T-helper 2 cell treated with Interferon-gamma antibody and Interleukin-4, amounts not matched to agents 5 μg/mL and 100 μg/mL, for 36 hours (primary cell): ENCODE results near the gene GOLGA7B.

Experiments
- DNase-seq: peaks from one replicate; pipeline ENCODE4 v3.0.0; 2021; ENCODE audit warnings: low spot score
- H3K27ac Mint-ChIP-seq: one replicate; pipeline ENCODE4 v1.8.0; 2021; ENCODE audit warnings: mild to moderate bottlenecking, mixed read lengths
- H3K27me3 Mint-ChIP-seq: one replicate; pipeline ENCODE4 v1.8.0; 2021; ENCODE audit warnings: low read depth, mixed read lengths
- H3K36me3 Mint-ChIP-seq: one replicate; pipeline ENCODE4 v1.8.0; 2021; ENCODE audit warnings: low read depth, mixed read lengths
- H3K4me1 Mint-ChIP-seq: one replicate; pipeline ENCODE4 v1.8.0; 2021; ENCODE audit warnings: low read depth, mixed read lengths
- H3K4me3 Mint-ChIP-seq: one replicate; pipeline ENCODE4 v1.8.0; 2022; ENCODE audit warnings: mild to moderate bottlenecking, moderate library complexity, mixed read lengths
- H3K9me3 Mint-ChIP-seq: one replicate; pipeline ENCODE4 v1.8.0; 2021; ENCODE audit warnings: mixed read lengths

The GOLGA7B gene

DNA sequence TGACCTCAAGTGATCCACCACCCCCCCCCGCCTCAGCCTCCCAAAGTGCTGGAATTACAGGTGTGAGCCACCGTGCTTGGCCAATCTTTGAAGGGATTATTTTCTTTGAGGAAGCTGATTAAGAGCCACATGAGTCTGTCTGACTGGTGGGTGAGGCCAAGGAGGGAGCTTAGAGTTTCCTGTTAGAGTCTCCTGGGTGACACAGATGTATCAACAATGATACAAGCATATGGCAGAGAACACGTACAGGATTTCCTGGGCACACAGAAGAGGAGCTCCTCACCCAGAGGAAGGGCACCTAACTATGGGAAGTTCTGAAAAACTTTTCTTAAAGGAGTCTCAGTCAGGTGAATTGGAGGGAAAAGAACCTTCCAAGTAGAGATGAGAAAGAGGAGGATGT, 69.4 kb downstream of the GOLGA7B start:
- DNase-seq = no peak
- Mint-ChIP-seq H3K4me3 (no peak overlapping the region), H3K4me1 (no peaks in the 10 kb centered on the region), H3K27ac (no peak overlapping the region), H3K36me3 (no peaks in the 10 kb centered on the region), H3K9me3 (no peaks in the 10 kb centered on the region), H3K27me3 (peaks cover 5% of the 10 kb centered on the region)

GRCh38 chr10:97920865-97921264, 71.2 kb downstream of the GOLGA7B start:
- Mint-ChIP-seq H3K9me3 (no peaks in the 10 kb centered on the region), H3K4me3 (no peak overlapping the region), H3K36me3 (no peaks in the 10 kb centered on the region), H3K27ac (no peak overlapping the region), H3K4me1 (no peaks in the 10 kb centered on the region), H3K27me3 (peaks cover 5% of the 10 kb centered on the region)
- no peak for DNase-seq
